TTC549 (cell line): ENCODE data around the gene VIPR2.

ENCODE experiments used
- FAIRE-seq: peaks from 2 replicates; lab custom pipeline; 2012; peaks lifted over from hg19 to GRCh38; lab: Jason Lieb, UNC

The VIPR2 gene

GRCh38 chr7:159119851-159120539 is 24.7 kb downstream of the VIPR2 start:
- FAIRE-seq, result no peak

GRCh38 chr7:159119026-159119741 is 25.5 kb downstream of the VIPR2 start:
- no peak for FAIRE-seq

GRCh38 chr7:159118623-159119022 is 26.0 kb downstream of the VIPR2 start:
- FAIRE-seq, result no peak

- no peak for FAIRE-seq
These were observed 26.5 kb downstream of the VIPR2 start for GRCh38 chr7:159118197-159118595.

- no peak for FAIRE-seq
These were observed 27.1 kb downstream of the VIPR2 start for GRCh38 chr7:159117366-159118196.

GRCh38 chr7:159116581-159117339 is 27.9 kb downstream of the VIPR2 start:
- no peak for FAIRE-seq

GRCh38 chr7:159115601-159116501 is 28.8 kb downstream of the VIPR2 start:
- no peak for FAIRE-seq

- FAIRE-seq, result no peak
These were observed 29.7 kb downstream of the VIPR2 start for GRCh38 chr7:159114981-159115380.

- FAIRE-seq, result no peak
These were observed 30.6 kb downstream of the VIPR2 start for GRCh38 chr7:159114096-159114495.

- no peak for FAIRE-seq
These were observed 31.6 kb downstream of the VIPR2 start for GRCh38 chr7:159113056-159113455.

GRCh38 chr7:159112136-159113011 is 32.3 kb downstream of the VIPR2 start:
- no peak for FAIRE-seq

GRCh38 chr7:159109653-159110035 is 35.0 kb downstream of the VIPR2 start:
- FAIRE-seq, result no peak

- FAIRE-seq, result no peak
These were observed 35.6 kb downstream of the VIPR2 start for GRCh38 chr7:159108941-159109652.

- FAIRE-seq, result no peak
These were observed 36.2 kb downstream of the VIPR2 start for GRCh38 chr7:159108491-159108890.

- no peak for FAIRE-seq
These were observed 37.3 kb downstream of the VIPR2 start for GRCh38 chr7:159107161-159107892.

- FAIRE-seq, result no peak
These were observed 38.5 kb downstream of the VIPR2 start for GRCh38 chr7:159105832-159106811.

- no peak for FAIRE-seq
These were observed 39.4 kb downstream of the VIPR2 start for GRCh38 chr7:159105066-159105780.
